ENCODE results near the gene TDRD7.

Gene TDRD7

DNA sequence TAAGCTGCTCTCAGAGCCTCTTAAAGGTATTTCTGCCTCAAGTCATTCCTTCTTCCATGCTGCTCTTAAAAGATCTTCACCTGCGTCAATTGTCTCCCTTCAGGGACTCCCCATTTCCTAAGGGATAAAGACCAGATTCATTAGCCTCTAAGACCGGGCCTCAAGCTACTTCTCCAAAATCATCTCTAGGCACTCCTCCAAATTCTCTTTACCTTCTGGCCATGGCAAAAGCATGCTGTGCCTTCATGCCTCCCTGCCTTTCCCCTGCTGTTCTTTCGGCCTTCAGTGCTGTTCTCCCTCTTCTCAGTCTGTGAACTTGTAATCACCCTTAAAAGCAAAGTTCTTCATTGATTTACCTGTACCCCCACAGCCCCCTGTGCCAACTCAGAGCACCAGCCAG is 93.9 kb downstream of the TDRD7 start:
- DNase-seq (ENCODE audit: low read depth) = no peak

- DNase-seq (ENCODE audit: low read depth) = no peak
These were observed 94.4 kb downstream of the TDRD7 start for GRCh38 chr9:97506306-97506705.

- no peak for DNase-seq (ENCODE audit: low read depth)
These were observed 94.9 kb downstream of the TDRD7 start for GRCh38 chr9:97506787-97507186.

- DNase-seq (ENCODE audit: low read depth) = no peak
These were observed 95.6 kb downstream of the TDRD7 start for GRCh38 chr9:97507428-97507984.

DNA sequence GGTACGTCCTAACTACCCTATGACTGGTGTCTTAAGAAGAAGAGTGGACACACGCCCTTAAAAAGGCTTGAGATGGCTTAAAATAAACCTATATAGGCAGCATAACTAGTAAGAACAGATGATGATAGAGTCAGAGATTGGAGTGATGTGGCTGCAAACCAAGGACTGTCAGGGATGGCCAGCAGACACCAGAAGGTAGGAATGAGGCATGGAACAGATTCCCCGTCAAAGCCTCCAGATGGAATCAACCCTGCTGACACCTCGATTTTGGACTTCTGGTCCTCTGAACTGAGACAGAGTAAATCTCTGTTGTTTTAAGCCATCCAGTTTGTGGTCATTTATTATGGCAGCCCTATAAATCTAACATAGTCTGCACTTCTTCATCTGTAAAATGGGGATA is 97.0 kb downstream of the TDRD7 start:
- DNase-seq (ENCODE audit: low read depth) = no peak

GRCh38 chr9:97510797-97511654 is 99.1 kb downstream of the TDRD7 start:
- no peak for DNase-seq (ENCODE audit: low read depth)

GRCh38 chr9:97511655-97512427 is 99.9 kb downstream of the TDRD7 start:
- no peak for DNase-seq (ENCODE audit: low read depth)

DNA sequence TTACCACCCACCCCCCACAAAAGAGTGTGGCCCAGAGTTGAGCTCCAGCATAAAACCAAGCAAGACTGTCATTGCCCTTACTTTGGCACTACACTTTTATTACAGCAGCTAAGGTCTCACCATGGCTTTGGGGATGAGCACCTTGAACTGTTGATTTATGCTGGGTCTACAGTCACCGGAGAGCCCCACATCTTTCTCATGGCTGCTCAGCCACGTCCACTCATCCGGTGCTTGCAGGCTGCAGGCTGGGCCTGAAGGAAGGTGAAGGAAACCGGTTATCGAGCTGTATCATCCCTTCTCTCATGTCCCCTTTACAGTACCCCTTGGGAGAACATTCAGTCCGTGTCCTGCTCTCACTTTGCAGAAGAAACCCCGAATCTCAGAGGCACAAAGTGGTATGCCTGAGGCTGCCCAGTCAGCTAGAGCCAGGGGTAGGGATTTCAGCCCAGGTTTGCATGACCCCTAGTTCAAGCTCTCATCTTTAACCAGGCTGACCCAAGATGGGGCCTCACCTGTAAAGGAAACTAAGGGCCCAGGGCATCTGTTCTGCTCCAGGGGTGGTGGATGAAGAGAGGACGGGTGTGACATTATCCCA is 101.2 kb downstream of the TDRD7 start:
- DNase-seq (ENCODE audit: low read depth) = no peak

DNA sequence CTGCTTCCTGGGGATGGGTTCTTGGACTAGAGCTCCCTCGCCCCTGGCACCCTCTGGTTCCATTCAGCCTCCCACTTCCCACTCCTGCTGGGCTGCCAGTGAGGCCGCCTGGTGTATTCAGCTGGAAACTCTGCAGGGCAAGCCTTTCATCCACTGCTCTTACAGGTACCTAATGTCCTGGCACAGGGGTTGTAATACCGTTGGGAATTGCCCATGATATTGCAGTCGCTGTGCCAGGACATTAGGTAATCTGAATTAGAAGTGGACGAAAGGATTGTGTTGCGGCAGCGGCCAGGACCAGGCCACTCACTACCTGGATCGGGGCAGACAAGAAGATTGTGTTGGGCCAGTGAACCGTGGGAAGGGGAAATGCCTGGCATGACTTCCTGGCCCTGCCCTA is 102.6 kb downstream of the TDRD7 start:
- no peak for DNase-seq (ENCODE audit: low read depth)

- no peak for DNase-seq (ENCODE audit: low read depth)
These were observed 103.8 kb downstream of the TDRD7 start for GRCh38 chr9:97515662-97516061.

- no peak for DNase-seq (ENCODE audit: low read depth)
These were observed 104.2 kb downstream of the TDRD7 start for GRCh38 chr9:97516111-97516510.

- DNase-seq (ENCODE audit: low read depth) = no peak
These were observed 105.6 kb downstream of the TDRD7 start for GRCh38 chr9:97517331-97518089.

DNA sequence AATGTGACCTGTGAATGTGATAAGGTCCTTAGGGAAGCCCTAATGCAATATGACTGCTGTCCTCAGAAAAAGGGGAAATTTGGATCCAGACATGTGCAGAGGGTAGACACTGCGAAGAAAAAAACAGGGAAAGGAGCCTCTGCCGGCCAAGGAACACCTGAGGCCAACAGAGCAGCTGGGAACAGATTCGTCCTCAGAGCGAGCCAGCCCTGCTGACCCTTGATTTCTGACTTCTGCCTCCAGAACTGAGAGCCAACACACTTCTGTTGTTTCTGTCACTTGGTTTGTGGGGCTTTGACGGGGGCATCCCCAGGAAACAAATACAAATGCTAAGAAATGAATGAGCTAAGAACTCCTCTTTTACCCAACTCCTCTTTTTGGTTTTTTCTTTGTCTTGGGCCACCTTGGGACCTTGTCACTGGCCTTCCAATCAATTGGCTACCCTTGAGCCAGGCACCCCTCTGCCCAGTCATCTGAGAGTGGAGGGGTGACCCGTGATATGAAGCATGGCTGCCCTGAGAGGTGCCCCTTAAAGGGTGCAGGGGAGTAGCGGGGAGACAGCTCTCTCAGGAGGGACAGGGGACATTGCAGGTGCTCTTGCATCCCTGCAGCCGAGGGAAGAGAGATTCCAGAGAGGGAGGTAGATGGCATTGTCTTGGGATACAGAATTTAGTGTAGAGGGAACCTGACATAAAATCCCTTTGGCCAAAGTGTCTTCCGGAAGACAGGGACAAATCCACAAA is 106.4 kb downstream of the TDRD7 start:
- DNase-seq (ENCODE audit: low read depth) = no peak

DNA sequence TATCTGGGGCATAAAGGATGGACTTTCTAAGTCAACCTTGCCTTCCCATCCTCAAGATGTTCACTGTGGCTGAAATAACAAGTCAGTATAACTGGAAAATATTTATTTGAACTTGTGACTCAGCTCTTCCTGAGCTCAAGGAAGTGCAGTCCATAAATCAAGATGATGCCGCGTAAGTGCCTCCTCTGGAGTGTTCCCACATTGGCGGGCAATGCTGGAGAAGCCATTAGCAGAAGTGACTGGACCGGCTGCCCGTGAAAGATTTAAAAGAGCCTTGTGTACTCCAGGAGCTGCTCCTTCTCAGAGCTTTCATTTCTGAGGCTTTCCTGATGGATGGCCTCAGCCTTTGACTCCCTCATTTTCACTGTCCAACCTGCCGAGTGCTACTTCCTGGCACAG is 107.0 kb downstream of the TDRD7 start:
- DNase-seq (ENCODE audit: low read depth) = no peak

DNA sequence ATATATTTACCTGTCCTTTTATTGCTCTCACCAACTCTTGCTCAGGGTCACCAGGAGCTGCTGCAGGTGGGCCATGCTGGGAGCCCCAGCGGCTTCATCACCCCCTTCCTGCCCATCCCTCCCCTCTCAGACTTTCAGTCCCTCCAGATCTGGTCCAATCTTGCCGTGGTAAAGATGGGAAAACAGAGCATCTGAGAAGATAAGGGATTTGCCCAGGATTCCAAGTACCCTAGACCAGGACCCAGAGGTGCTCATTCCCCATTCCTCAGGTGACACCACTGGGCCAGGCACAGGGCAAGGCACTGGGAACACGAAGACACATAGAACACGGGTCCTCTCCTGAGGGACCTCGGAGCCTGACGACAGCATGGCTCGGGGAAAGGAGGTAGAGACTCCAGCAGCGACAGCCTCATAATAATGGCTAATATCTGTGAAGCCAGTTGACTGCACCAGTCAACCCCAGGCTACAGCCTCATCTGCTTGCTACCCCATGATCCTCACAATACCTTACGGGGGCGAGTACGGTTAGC is 107.6 kb downstream of the TDRD7 start:
- no peak for DNase-seq (ENCODE audit: low read depth)

- DNase-seq (ENCODE audit: low read depth) = no peak
These were observed 109.9 kb downstream of the TDRD7 start for GRCh38 chr9:97521576-97522333.

- no peak for DNase-seq (ENCODE audit: low read depth)
These were observed 112.5 kb downstream of the TDRD7 start for GRCh38 chr9:97524424-97524823.

GRCh38 chr9:97525451-97525850 is 113.6 kb downstream of the TDRD7 start:
- no peak for DNase-seq (ENCODE audit: low read depth)

DNA sequence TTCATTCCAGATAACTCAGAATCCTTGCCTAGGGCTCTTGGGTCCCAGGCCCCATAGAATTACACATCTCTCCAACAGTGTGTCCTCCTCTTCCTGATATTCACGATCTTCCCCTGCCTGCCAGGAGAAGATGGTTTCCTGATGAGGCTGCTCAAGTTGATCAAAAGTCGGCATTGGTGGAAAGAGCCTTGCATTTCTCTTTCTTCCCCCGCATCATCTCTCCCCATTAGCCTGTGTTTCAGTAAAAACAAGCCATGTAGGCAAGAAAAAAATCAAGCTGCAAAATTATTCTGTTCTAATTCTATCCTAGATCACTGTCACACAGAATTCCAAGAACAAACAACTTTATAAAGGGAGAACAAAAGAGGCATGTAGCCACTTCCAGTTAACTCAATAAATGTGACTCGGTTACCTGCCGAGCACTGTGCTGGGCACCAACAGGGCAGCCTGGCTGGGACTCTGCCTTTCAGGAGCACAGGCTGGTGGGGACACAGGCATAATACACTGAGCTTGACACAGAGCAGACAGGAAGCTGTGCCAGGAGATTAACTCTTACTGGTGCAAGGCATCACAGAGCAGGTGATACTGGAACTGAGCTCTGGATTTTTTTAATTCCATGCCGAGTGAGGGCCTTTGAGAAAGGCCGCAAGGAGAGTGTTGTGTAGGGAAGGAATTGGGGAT is 115.1 kb downstream of the TDRD7 start:
- DNase-seq (ENCODE audit: low read depth) = no peak

Measured in stimulated activated CD4-positive, alpha-beta T cell treated with anti-CD3 and anti-CD28 coated beads, Interleukin-2, amount 100 ng/mL, for 4 hours (primary cell).